ENCODE measurements around the gene KBTBD6.

The KBTBD6 gene

DNA sequence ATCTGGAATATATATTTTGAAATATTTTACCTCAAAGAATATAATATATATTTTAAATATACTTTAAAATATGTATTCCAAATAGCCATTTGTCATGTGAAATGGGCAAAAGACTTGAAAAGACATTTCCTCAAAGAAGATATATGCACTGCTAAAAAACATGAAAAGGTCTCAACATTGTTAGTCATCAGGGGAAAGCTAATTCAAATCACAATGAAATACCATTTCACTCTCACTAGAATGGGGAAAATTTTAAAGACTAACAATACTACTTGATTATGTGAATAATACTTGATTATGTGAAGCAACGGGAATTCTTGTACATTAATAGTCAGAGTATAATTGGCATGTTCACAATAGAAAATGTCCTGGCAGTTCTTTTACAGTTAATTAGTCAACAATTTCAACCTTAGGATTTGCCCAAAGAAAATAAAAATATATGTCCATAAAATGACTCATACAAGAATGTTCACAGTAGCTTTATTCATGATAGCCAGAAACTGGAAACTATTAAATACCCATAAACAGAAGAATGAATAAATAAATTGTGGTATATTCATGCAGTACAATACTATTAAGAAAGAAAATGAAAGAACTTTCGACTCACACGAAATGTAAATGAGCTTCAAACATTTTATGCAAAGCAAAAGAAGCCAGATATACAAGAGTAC lies 6.8 kb upstream of the KBTBD6 start:
- Histone ChIP-seq H3K79me2 (ENCODE audit: insufficient read depth, low read length) (no peaks in the 10 kb centered on the region), H3K4me3 (ENCODE audit: low read depth in 1 of 2, low read length in 2 of 2) (no peak overlapping the region), H3K4me1 (ENCODE audit: insufficient read depth, low read length) (no peaks in the 10 kb centered on the region; the same call in 1 of the 2 replicates), H3K4me2 (ENCODE audit: insufficient read depth, low read length) (no peak overlapping the region), H3K9me3 (ENCODE audit: insufficient read depth, low read length, severe bottlenecking) (no peaks in the 10 kb centered on the region), H2AFZ (ENCODE audit: low read depth, low read length) (no peak overlapping the region), H3K27ac (ENCODE audit: low read length) (no peak overlapping the region), H3K27me3 (ENCODE audit: insufficient read depth, low read length, poor library complexity) (no peaks in the 10 kb centered on the region), H4K20me1 (ENCODE audit: insufficient read depth, low read length) (no peaks in the 10 kb centered on the region), H3K9ac (ENCODE audit: low read depth, low read length) (no peak overlapping the region), H3K36me3 (ENCODE audit: insufficient read depth, low read length) (peaks cover 3% of the 10 kb centered on the region; the same call in 1 of the 2 replicates)
- DNase-seq (no peak), ATAC-seq (ENCODE audit: insufficient read depth, low read depth) (no peak)
- TF ChIP-seq, protein P1, sequence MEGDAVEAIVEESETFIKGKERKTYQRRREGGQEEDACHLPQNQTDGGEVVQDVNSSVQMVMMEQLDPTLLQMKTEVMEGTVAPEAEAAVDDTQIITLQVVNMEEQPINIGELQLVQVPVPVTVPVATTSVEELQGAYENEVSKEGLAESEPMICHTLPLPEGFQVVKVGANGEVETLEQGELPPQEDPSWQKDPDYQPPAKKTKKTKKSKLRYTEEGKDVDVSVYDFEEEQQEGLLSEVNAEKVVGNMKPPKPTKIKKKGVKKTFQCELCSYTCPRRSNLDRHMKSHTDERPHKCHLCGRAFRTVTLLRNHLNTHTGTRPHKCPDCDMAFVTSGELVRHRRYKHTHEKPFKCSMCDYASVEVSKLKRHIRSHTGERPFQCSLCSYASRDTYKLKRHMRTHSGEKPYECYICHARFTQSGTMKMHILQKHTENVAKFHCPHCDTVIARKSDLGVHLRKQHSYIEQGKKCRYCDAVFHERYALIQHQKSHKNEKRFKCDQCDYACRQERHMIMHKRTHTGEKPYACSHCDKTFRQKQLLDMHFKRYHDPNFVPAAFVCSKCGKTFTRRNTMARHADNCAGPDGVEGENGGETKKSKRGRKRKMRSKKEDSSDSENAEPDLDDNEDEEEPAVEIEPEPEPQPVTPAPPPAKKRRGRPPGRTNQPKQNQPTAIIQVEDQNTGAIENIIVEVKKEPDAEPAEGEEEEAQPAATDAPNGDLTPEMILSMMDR (IDR thresholded peaks at IDR 0.05; ENCODE audit: borderline replicate concordance, extremely low read depth, low read length, poor library complexity, severe bottlenecking): no peak
- TF ChIP-seq EZH2 (IDR thresholded peaks at IDR 0.05; ENCODE audit: borderline replicate concordance, low read depth, low read length, severe bottlenecking): no peak

DNA sequence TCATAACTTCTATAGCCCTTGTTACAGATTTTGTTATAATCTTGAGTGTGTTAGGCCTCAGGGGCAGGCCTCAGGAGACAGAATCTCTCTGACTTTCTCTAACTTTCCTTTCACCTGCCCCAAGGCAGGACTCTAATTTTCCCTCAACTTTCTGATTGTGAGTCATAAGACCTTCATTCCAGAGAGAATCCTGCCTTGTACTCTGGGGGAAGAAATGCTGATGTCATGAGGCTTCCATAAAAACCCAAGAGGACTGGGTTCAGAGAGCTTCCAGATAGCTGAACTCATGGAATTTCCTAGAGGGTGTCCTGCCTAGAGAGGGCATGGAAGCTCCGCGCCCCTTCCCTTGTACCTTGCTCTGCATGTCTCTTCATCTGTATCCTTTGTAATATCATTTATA lies 5.3 kb upstream of the KBTBD6 start:
- no peak for ATAC-seq (ENCODE audit: insufficient read depth, low read depth)
- no peak overlapping the region for H3K27ac ChIP-seq (ENCODE audit: low read length)
- DNase-seq: no peak
- H3K9me3 ChIP-seq (ENCODE audit: insufficient read depth, low read length, severe bottlenecking): no peaks in the 10 kb centered on the region
- H3K4me3 ChIP-seq (ENCODE audit: low read depth in 1 of 2, low read length in 2 of 2): no peak overlapping the region
- H4K20me1 ChIP-seq (ENCODE audit: insufficient read depth, low read length): no peaks in the 10 kb centered on the region
- H3K4me2 ChIP-seq (ENCODE audit: insufficient read depth, low read length): no peak overlapping the region
- no peaks in the 10 kb centered on the region for H3K36me3 ChIP-seq (ENCODE audit: insufficient read depth, low read length)
- TF ChIP-seq EZH2 (IDR thresholded peaks at IDR 0.05; ENCODE audit: borderline replicate concordance, low read depth, low read length, severe bottlenecking): no peak
- TF ChIP-seq, protein P1 (IDR thresholded peaks at IDR 0.05; ENCODE audit: borderline replicate concordance, extremely low read depth, low read length, poor library complexity, severe bottlenecking): no peak
- no peak overlapping the region for H2AFZ ChIP-seq (ENCODE audit: low read depth, low read length)
- H3K27me3 ChIP-seq (ENCODE audit: insufficient read depth, low read length, poor library complexity): no peaks in the 10 kb centered on the region
- peaks cover 13% of the 10 kb centered on the region for H3K4me1 ChIP-seq (ENCODE audit: insufficient read depth, low read length)
- H3K79me2 ChIP-seq (ENCODE audit: insufficient read depth, low read length): peaks cover 14% of the 10 kb centered on the region
- no peak overlapping the region for H3K9ac ChIP-seq (ENCODE audit: low read depth, low read length)

DNA sequence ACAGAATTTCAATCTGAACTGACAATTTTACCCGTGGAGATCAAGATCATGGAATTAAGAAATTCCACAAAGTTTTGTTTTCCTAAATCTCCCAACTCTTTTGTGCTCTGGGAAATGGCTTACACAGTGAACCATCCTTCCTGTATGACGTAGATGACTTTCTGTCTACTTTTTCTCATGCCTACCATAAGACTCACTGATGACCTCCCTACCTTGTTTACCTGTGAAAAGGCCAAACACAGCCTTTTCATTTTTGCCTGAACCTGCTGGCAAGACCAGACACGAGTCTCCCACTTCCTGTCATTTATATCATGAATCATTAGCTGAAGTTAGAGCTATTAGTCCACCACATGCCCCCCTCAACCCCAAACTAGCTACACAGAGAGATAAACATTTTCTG lies 4.6 kb upstream of the KBTBD6 start:
- no peaks in the 10 kb centered on the region for H3K36me3 ChIP-seq (ENCODE audit: insufficient read depth, low read length)
- no peak for TF ChIP-seq EZH2 (IDR thresholded peaks at IDR 0.05; ENCODE audit: borderline replicate concordance, low read depth, low read length, severe bottlenecking)
- TF ChIP-seq, protein P1 (IDR thresholded peaks at IDR 0.05; ENCODE audit: borderline replicate concordance, extremely low read depth, low read length, poor library complexity, severe bottlenecking): no peak

More for the DNA sequence above, 4.6 kb upstream of the KBTBD6 start:
- H3K4me2 ChIP-seq (ENCODE audit: insufficient read depth, low read length): no peak overlapping the region
- H3K27me3 ChIP-seq (ENCODE audit: insufficient read depth, low read length, poor library complexity): no peaks in the 10 kb centered on the region
- H3K9ac ChIP-seq (ENCODE audit: low read depth, low read length): no peak overlapping the region
- peaks cover 19% of the 10 kb centered on the region for H3K79me2 ChIP-seq (ENCODE audit: insufficient read depth, low read length)
- no peak overlapping the region for H3K27ac ChIP-seq (ENCODE audit: low read length)
- ATAC-seq (ENCODE audit: insufficient read depth, low read depth): no peak
- no peak overlapping the region for H3K4me3 ChIP-seq (ENCODE audit: low read depth in 1 of 2, low read length in 2 of 2)
- H4K20me1 ChIP-seq (ENCODE audit: insufficient read depth, low read length): no peaks in the 10 kb centered on the region
- peaks cover 13% of the 10 kb centered on the region for H3K4me1 ChIP-seq (ENCODE audit: insufficient read depth, low read length)
- no peak for DNase-seq
- H3K9me3 ChIP-seq (ENCODE audit: insufficient read depth, low read length, severe bottlenecking): no peaks in the 10 kb centered on the region
- no peak overlapping the region for H2AFZ ChIP-seq (ENCODE audit: low read depth, low read length)

All from DND-41 (cell line).